Nucleus accumbens (tissue), 56 donors: ENCODE measurements around the gene HSD17B7.
"Not testable (repeated sequence)": the region's sequence is repeated elsewhere in the genome, so short reads cannot be mapped to it uniquely, and the experiment has no call there.

Experiments used
- DNase-seq, 56 donors: peaks; one replicate each; lab custom pipeline; 2025; lab: John Stamatoyannopoulos, UW

HSD17B7 gene, protein sequence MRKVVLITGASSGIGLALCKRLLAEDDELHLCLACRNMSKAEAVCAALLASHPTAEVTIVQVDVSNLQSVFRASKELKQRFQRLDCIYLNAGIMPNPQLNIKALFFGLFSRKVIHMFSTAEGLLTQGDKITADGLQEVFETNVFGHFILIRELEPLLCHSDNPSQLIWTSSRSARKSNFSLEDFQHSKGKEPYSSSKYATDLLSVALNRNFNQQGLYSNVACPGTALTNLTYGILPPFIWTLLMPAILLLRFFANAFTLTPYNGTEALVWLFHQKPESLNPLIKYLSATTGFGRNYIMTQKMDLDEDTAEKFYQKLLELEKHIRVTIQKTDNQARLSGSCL

DNA sequence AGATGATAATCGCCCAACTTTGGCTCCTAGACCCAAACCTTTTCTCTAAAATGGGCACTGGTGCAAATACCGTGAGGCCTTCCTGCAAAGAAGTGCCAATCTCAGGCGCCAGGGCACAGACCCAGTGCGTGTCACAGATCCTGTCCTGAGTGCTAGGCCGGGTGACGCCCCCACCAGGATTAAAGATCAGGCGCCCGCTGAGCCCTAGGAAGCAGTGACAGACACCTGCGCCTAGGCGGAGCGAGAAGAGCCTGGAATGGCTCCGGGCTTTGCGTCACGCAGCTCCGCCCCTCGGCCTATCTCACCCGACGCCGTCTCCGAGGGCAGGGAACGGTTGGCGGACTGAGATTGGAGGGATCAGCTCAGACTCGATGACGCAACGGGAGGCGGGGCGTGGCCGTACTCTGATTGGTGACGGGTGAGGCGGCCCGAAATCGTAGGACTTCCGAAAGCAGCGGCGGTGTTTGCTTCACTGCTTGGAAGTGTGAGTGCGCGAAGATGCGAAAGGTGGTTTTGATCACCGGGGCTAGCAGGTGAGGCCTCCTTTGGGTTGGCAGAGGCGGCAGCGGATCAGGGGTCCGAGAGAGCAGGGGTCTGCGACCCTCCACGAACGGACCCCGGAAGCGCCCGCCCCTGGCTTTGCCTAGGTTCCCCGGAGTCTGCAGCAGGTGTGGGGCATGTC, at the start of gene HSD17B7:
TSS of gene HSD17B7 (plus strand) at position 400 of the 682 bp plus-strand sequence. CDS start at position 499, 99 bp downstream.
- peak; percentile 29 to 93 (median 80) for DNase-seq

DNA sequence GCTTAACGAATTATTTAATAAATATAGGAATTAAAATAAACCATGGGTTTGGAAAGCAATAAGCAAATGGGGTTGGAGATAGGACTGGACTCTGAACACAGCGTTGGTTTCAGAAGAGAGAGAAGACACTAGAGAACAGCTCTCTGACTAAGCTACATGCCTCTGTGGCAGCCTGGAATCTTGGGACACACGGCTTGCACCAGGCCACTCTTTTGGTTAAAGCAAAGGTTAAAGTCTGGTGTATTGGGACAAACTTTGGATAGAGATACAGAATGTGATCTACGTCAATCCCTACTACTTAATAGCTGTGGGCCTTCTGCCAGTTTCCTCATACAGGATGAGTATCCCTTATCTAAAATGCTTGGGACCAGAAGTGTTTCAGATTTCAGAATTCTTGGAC, 49.7 kb upstream of the HSD17B7 start:
- DNase-seq: no peak

DNA sequence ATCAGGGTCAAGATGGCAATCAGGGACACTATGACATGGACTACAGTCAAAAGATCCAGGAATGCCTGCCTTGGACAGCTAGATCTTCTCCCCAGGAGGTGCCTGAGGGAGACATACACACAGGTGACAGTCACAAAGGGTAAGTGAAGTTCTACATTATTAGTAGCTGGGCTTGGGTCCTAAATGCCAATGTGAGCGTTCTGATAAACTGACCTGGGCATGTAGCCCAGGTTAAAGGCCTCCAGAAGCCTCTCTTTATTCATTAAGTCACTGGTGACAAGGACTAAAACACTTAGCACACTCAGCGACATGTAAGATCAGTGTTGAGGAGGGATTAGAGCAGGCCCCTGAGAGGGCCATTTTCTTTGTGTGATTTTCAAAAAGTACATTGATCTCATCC, 48.9 kb upstream of the HSD17B7 start:
- DNase-seq: no peak

DNA sequence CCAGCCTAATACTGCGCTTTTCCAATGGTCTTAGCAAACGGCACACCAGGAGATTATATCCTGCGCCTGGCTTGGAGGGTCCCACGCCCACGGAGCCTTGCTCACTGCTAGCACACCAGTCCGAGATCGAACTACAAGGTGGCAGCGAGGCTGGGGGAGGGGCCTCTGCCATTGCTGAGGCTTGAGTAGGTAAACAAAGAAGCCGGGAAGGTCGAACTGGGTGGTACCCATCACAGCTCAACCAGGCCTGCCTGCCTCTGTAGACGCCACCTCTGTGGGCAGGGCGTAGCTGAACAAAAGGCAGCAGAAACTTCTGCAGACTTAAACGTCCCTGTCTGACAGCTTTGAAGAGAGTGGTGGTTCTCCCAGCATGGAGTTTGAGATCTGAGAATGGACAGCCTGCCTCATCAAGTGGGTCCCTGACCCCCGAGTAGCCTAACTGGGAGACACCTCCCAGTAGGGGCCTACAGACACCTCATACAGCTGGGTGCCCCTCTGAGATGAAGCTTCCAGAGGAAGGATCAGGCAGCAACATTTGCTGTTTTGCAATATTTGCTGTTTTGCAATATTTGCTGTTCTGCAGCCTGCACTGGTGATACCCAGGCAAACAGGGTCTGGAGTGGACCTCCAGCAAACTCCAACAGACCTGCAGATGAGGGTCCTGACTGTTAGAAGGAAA, 44.1 kb upstream of the HSD17B7 start:
- DNase-seq: not testable (repeated sequence)

DNA sequence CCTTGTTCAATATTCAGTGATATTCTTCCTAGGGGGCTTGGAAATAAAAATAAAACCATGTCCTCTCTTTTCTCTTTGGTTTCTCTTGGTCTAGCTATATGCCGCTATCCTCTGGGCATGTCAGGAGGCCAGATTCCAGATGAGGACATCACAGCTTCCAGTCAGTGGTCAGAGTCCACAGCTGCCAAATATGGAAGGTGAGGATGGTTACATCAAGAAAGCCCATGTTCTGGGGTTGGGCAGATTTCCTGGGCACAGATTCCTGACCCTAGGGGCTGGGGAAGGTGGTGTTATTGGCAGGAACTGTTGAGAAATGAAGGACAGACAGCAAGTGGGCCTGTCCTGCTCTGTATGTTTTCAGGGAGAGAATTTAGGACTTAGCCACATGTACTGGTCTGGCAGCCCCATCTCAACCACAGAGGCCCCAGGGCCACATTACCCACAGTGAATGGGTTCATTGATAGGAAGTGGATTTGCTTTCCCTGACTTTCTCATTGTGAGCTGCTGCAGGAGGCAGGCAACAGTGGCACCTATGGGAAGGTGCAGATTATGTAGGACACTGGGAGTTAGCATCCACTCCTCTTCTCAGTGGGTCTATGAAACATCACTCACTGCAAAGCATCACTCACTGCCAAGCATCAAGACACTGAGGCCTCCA, 37.4 kb upstream of the HSD17B7 start:
- no peak for DNase-seq

DNA sequence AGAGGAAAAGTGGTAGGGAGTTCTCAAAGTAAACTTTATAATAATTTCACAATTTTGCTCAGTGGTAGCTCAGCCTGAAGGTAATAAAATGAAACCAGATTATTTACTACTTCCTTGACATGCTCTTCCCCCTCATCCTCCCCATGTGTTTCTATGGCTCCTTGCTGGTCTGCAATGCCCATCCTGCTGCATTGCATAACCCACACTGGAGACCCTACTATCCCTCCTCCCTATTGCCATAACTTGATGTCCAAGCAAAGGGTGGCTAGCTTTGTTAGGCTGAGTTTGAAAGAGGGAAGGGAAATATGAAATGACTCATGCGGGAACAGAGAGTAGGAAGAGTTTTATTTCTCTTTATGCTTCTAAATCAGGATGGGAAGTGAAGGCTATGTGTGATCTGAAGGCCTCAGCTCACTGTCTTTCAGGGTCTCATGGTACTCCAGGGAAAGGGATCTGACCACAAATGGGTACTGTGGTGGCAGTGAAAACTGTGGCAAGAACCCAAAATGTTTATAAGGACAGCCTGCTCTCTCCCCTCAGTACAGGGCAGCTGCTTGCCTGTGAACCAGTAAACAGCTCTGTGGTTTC, 36.4 kb upstream of the HSD17B7 start:
- DNase-seq: no peak

DNA sequence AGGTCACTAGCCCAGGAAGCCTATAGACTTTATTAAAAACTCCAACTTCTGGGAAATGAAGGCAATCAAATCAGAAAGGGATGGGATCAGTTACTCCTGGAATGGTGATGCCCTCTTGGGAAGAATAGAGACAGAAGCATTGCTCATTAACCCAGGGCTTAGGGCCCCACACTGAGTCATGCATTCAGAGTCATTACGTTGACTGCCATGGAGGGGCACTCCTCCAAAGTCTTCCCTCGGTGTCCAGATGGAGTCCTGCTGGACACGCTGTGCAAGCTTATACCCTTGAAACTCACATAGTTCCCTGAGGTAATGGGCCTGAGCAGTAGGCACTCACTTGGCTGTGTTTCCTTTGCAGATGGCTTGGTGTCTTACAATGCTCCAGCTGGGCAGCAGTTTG, 35.2 kb upstream of the HSD17B7 start:
- DNase-seq: no peak

DNA sequence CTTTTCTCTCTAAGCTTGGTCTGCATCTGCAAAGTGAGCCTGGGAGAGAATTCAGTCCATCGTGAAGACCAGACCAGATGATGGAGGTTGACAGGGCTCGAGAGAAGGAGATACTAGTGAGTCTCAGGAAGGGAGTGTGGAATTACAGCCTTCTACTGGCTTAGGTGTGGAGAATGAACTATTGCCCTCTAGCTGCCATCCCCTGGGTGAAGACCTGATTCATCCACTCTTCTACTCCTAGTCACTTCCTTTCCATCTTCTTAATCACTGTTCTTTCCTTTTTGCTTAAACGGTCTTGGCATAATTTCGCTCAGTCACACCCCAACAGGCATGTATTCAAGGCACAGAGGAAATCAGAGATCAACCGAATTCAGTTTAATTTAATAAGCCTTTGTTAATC, 34.0 kb upstream of the HSD17B7 start:
- DNase-seq: no peak

DNA sequence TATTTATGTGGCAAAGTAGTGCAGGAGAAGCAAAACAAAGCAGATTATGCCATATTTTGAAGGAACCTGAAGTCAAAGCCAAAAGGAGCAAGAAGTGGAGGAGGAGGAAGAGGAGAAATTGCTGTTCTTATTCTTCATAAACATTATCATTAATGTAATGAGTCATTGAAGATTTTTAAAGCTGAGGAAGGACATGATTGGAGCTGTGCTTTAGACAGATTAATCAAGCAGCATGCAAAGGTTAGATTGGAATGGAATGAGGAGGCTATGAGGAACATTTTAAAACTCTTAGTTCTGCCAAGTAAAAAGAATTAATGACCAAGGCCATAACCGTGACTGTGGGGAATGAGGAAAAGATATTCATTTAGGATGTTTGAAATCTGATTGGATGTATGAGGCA, 33.0 kb upstream of the HSD17B7 start:
- no peak for DNase-seq

DNA sequence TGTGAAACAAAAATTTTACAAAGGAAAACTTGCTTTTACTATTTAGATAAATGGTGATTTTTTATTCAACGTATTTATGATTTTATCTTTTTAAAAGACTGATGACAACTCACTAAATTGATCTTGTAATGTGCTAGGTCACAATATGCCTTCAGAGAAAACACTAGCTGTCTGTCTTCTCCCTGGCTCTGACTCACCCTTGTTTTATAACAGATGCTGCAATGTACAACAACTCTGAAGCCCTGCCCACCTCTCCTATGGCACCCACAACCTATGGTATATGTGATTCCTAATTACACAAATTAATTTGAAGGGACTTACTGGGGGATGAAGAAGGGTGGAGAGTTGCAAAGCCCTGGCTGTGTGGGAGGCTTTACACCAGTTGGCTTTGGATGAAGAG, 24.7 kb upstream of the HSD17B7 start:
- no peak for DNase-seq

DNA sequence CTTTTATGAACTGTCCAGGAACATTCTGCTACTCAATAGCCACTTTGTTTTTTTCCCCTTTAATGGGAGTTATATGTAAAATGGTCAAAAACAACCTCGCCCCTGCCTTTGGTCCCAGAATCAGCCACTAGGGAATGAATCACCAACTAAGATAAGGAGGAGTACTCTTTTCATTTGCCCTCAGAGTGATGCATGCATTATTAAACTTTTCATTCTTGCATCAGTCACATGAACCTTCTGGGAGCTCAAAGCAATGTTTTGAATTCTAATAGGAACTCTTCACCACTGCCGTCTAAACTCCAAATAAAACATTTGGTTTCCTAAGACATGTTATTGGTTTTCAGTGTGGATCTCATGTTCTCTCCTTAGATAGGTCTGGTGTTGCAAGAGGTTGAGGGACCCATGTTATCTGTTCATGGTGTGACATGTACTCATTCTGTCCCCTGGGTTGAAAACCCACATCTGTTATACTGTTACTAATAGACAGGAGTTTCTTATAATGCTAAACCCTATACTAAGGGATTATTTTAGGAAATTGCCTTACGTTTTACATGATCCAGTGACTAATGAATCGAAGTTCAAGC, 17.8 kb upstream of the HSD17B7 start:
- no peak for DNase-seq

DNA sequence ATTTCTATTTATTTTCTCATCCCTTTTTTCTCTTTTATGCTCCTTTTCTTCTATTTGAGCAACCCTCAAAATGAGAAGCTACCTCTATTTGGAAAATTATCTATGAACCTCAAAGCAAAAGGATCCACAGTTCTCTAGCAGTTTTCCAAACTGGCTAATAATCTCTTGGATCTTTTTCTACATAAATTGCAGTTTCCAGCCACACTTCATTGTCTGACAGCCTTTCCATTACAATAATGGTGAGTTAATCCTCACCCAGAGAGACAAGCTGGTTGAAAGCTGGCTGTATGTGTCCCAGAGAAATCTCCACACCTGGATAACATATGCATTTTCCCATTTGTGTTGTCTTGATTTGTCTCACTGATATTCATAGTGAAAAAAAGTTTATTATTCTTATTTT, 16.5 kb upstream of the HSD17B7 start:
- no peak for DNase-seq

DNA sequence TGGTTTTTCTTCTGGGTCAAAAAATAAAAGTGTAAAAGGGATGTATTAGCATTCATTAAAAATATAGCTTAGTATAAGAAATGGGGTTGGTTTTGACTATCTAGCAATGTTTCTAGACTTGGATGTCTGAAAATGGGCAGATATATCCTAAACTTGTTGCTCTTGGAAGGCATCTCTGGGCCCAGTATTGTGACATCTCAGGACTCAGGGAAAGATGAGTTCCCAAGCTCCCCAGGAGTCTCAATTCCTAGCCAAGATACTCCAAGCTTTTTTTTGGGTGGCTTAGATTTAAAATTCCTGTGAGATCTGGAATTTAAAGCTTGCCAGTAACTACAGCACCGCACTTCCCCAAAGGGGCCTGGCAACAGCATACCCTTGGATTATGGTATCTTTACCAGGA, 11.5 kb upstream of the HSD17B7 start:
- no peak for DNase-seq

DNA sequence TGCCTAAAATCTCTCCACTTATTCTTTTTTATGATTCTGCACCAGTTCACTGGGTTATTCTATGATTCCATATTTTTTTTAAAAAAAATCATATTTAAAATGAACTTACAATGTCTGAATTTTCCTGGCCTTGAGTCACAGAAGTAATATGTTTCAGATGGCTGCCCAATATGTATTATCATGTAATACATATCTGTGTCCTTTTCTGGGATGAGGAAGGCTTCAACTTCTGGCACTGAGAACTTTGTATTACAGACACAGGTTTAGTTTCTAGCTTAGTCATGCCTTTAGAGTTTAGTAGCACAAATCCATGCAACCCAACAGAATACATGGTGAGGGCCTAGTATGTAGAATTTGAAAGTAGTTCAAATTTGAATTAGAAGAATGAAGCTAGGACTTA, 7.8 kb upstream of the HSD17B7 start:
- DNase-seq: no peak

DNA sequence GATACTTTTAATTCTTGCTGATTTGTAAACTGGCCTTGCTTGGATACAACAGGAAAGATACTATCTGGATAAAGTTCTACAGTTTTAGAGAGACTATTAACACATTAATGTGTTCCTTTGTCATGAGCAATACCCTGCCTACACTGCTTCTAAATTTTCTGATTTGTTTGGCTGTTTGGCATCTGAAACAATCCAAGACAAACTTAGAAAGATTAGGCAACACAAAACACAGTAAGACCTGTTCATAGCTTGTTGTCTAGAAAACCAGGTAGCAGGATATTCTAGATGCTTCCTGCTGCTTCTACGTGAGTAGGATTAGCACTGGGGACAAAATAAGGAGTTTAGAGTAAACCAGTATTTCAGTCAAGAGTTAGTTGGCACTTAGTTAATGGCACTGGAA, 5.6 kb upstream of the HSD17B7 start:
- not testable (repeated sequence) for DNase-seq

DNA sequence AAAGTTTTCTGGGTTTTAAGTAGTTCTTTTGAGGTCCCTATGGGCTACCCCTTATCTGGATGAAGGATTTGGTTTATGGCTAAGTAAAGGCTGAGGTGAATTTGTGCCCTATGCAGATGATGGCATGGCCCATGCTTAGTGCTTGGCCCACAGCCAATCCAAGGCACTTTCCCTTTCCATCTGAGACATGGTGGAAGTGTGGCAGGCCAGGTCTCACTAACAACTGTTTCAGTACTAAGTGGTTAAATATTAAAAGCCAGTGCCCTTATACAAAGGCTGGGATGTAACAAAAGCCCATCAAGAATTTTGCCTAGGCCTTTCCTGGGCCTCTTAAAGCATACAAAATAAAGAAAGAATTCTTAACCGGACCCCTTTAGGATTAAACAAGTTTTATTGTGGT, 1.7 kb upstream of the HSD17B7 start:
- not testable (repeated sequence) for DNase-seq

DNA sequence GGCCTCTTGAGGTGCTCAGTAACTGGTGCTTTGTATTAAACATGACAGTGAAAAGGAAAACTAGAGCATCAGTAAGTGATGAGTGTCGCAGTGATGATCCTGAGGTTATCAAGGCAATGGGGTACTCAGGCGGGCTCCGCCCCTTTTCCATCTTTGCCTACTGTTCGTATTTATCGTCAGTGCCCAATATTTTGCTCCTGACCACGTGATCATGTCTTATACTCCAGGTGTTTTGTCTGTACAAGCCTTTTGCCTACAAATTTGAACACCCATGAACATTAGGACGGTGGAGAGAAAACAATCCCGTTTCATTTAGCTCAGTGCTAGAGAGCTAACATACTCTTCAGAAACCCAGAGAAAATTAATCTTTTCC, 469 bp downstream of the HSD17B7 start:
- DNase-seq: peak in 6 of 56 donors; percentile 3 to 28 (median 15)

DNA sequence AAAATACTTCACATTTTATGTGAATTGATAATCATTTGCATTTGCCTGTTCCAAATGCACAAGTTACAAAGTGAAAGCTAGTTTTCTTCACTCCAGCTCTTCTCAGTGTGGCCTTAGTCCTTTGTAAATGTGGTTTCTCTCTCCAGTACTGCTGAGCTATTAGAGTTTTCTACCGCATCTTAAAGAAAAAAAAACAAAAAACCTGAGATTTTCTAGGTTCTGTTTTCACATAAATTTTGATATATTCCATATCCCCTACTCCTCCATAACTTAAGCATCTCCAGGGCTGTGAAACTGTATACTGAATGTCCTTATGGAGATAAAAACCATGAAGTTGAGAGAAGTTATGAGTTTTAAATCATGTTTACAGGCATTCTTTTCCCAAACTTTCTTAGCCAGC, 3.8 kb downstream of the HSD17B7 start:
- not testable (repeated sequence) for DNase-seq

DNA sequence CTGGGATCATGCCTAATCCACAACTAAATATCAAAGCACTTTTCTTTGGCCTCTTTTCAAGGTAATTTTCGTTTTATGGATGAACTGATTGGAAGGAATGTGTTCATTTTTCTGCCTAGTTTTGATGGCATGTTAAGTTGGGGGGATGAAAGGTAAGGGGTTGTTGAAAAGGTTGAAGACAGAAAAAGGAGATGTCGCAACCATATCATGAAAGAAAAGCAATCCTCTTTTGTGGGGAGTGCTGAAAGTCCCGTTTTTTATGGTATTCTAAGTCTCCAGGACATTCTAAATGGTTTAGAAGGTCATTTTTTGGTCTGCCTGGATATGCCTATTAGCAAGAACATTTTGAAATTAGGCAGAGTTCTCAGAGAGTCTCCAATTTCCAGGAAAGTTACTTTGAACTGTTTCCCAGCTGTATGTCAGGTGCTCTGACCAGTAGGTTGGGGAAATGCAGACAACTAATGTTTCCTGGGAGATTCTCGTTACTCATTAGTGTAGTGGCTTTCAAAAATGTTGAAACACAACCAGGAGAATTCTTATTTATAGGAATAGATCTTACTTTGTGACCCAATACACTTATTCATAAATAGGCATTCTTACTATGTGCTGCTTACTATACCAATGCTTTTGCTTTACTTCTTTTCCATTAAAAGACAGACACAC, 6.2 kb downstream of the HSD17B7 start:
- not testable (repeated sequence) for DNase-seq
